OCI-LY7 (cell line): ENCODE measurements around the gene SLC39A6.

ENCODE experiments used
- CTCF ChIP-seq: fragments of 200-600 bp; sonication (generic); conservative IDR thresholded peaks from 2 replicates; pipeline ENCODE4 v1.5.1; 2014; ENCODE audit warnings: mild to moderate bottlenecking, antibody characterized with exemption, low read length, moderate library complexity, mixed read lengths
- EZH2phosphoT487 ChIP-seq: fragments of 200-600 bp; sonication (generic); IDR thresholded peaks from 2 replicates; pipeline ENCODE4 v1.6.1; 2018; ENCODE audit warnings: low read depth, borderline replicate concordance, mild to moderate bottlenecking, mixed run types, antibody characterized with exemption, low read length, moderate library complexity, mixed read lengths

- TF ChIP-seq CTCF = no peak
- TF ChIP-seq EZH2phosphoT487 = no peak
Observed at GRCh38 chr18:36169938-36170337, 40.8 kb upstream of the SLC39A6 start.
